A673 (cell line): ENCODE data around the gene FAM13C. TPM values are rescaled to one million over a fixed set of nuclear protein-coding genes. Genes with fewer than 3 reads are reported as not detected.

Source experiments
- BruUV-seq: library from RNA; stranded (reverse); fragments of 400-500 nt; replicated peaks from 2 replicates; lab custom pipeline; 2021; lab: Mats Ljungman, UMichigan
- CTCF ChIA-PET: fragments of 300-600 bp; sonication (Branson Sonifier 250); formaldehyde crosslinking; loops from one replicate; lab custom pipeline; 2022; ENCODE audit warnings: antibody characterized with exemption; lab: Charles Lee
- POLR2A ChIA-PET: fragments of 300-600 bp; sonication (Branson Sonifier 250); formaldehyde crosslinking; loops from one replicate; lab custom pipeline; 2022; ENCODE audit warnings: antibody characterized with exemption; ENCODE audit not compliant: low non-redundant PET; lab: Charles Lee
- DNase-seq: peaks from one replicate; pipeline ENCODE4 v3.0.0-alpha.2; 2015; ENCODE audit warnings: low spot score
- H3K27ac ChIP-seq: fragments of 200-600 bp; sonication (generic); 2 replicates; pipeline ENCODE4 v1.5.1; 2016; ENCODE audit warnings: mixed run types, low read depth, mild to moderate bottlenecking, mixed read lengths, antibody characterized with exemption, low read length; ENCODE audit not compliant: poor library complexity, severe bottlenecking
- H3K27me3 ChIP-seq: fragments of 200-600 bp; sonication (generic); replicated peaks from 2 replicates; pipeline ENCODE4 v1.6.1; 2017; ENCODE audit warnings: mixed run types, low read depth, mild to moderate bottlenecking, mixed read lengths, antibody characterized with exemption, low read length; ENCODE audit not compliant: insufficient read depth, poor library complexity
- H3K36me3 ChIP-seq: fragments of 200-600 bp; sonication (generic); 2 replicates; pipeline ENCODE4 v1.6.1; 2016; ENCODE audit warnings: mixed run types, mild to moderate bottlenecking, mixed read lengths, antibody characterized with exemption, low read length; ENCODE audit not compliant: insufficient read depth, poor library complexity, severe bottlenecking
- H3K4me1 ChIP-seq: fragments of 200-600 bp; sonication (generic); 2 replicates; pipeline ENCODE4 v1.6.1; 2017; ENCODE audit warnings: mixed run types, mild to moderate bottlenecking, mixed read lengths, antibody characterized with exemption, low read length; ENCODE audit not compliant: insufficient read depth, poor library complexity, severe bottlenecking
- H3K4me3 ChIP-seq: fragments of 200-600 bp; sonication (generic); 2 replicates; pipeline ENCODE4 v1.5.1; 2016; ENCODE audit warnings: low read depth, mixed run types, mild to moderate bottlenecking, mixed read lengths, low read length; ENCODE audit not compliant: poor library complexity, severe bottlenecking
- H3K9me3 ChIP-seq: fragments of 200-600 bp; sonication (generic); 2 replicates; pipeline ENCODE4 v1.6.1; 2016; ENCODE audit warnings: mixed run types, low read depth, mild to moderate bottlenecking, mixed read lengths, antibody characterized with exemption, low read length; ENCODE audit not compliant: poor library complexity, severe bottlenecking
- EZH2 ChIP-seq: fragments of 200-600 bp; sonication (generic); IDR thresholded peaks from 2 replicates; pipeline ENCODE4 v1.6.1; 2017; ENCODE audit warnings: borderline replicate concordance, low read depth, mild to moderate bottlenecking, mixed read lengths, antibody characterized with exemption, low read length; ENCODE audit not compliant: poor library complexity, severe bottlenecking
- intact Hi-C: fragments of 100-400 bp; cut with micrococcal nuclease; formaldehyde crosslinking; loops from one replicate; pipeline ENCODE4 v1.10.0; 2022; ENCODE audit not compliant: unreplicated experiment
- total RNA-seq: library from RNA; stranded (reverse); gene quantifications from 2 replicates; pipeline ENCODE4 v1.2.3, GENCODE V29; 2021
- TF ChIP-seq, protein P1 (sequence below): fragments of 300-800, 200-600 bp; sonication (generic); conservative IDR thresholded peaks from 2 replicates; pipeline ENCODE4 v1.5.1; 2017; ENCODE audit warnings: low read depth, mild to moderate bottlenecking, antibody characterized with exemption, low read length, moderate library complexity, mixed read lengths

FAM13C gene
- total RNA-seq, 1 experiment from 2014 or later = 21.2 TPM

GRCh38 chr10:59354434-59354833 is 7.9 kb downstream of the FAM13C start:
- ChIA-PET CTCF (no interaction called here), POLR2A (no interaction called here)
- no TSS peak for BruUV-seq
- H3K27me3 ChIP-seq = no peaks in the 10 kb centered on the region
- no peak for DNase-seq
- H3K36me3 ChIP-seq = no peaks in the 10 kb centered on the region
- H3K4me1 ChIP-seq = peaks cover 6% of the 10 kb centered on the region
- no peak overlapping the region for H3K27ac ChIP-seq
- no peak overlapping the region for H3K4me3 ChIP-seq
- intact Hi-C loops = no loop called here
- no peaks in the 10 kb centered on the region for H3K9me3 ChIP-seq
- TF ChIP-seq, protein P1, sequence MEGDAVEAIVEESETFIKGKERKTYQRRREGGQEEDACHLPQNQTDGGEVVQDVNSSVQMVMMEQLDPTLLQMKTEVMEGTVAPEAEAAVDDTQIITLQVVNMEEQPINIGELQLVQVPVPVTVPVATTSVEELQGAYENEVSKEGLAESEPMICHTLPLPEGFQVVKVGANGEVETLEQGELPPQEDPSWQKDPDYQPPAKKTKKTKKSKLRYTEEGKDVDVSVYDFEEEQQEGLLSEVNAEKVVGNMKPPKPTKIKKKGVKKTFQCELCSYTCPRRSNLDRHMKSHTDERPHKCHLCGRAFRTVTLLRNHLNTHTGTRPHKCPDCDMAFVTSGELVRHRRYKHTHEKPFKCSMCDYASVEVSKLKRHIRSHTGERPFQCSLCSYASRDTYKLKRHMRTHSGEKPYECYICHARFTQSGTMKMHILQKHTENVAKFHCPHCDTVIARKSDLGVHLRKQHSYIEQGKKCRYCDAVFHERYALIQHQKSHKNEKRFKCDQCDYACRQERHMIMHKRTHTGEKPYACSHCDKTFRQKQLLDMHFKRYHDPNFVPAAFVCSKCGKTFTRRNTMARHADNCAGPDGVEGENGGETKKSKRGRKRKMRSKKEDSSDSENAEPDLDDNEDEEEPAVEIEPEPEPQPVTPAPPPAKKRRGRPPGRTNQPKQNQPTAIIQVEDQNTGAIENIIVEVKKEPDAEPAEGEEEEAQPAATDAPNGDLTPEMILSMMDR = no peak
- TF ChIP-seq EZH2 = no peak

- Histone ChIP-seq H3K36me3 (no peaks in the 10 kb centered on the region), H3K27me3 (no peaks in the 10 kb centered on the region), H3K27ac (no peak overlapping the region), H3K9me3 (no peaks in the 10 kb centered on the region), H3K4me3 (no peak overlapping the region), H3K4me1 (no peaks in the 10 kb centered on the region)
- intact Hi-C loops = no loop called here
- no TSS peak for BruUV-seq
- CTCF ChIA-PET = no interaction called here
- POLR2A ChIA-PET = no interaction called here
- TF ChIP-seq, protein P1 = no peak
- no peak for TF ChIP-seq EZH2
- no peak for DNase-seq
Measured at GRCh38 chr10:59350558-59350957, 11.8 kb downstream of the FAM13C start.

GRCh38 chr10:59346321-59346720 is 16.0 kb downstream of the FAM13C start:
- no peaks in the 10 kb centered on the region for H3K36me3 ChIP-seq
- intact Hi-C loops = no loop called here
- no peak for TF ChIP-seq EZH2
- TF ChIP-seq, protein P1 = no peak
- BruUV-seq = no TSS peak
- ChIA-PET POLR2A (no interaction called here), CTCF (no interaction called here)
- H3K4me3 ChIP-seq = no peak overlapping the region
- no peak overlapping the region for H3K27ac ChIP-seq
- no peaks in the 10 kb centered on the region for H3K9me3 ChIP-seq
- no peaks in the 10 kb centered on the region for H3K27me3 ChIP-seq
- peak; percentile 23 for DNase-seq
- no peaks in the 10 kb centered on the region for H3K4me1 ChIP-seq
